ENCODE results near the gene SLC30A7.

DNA sequence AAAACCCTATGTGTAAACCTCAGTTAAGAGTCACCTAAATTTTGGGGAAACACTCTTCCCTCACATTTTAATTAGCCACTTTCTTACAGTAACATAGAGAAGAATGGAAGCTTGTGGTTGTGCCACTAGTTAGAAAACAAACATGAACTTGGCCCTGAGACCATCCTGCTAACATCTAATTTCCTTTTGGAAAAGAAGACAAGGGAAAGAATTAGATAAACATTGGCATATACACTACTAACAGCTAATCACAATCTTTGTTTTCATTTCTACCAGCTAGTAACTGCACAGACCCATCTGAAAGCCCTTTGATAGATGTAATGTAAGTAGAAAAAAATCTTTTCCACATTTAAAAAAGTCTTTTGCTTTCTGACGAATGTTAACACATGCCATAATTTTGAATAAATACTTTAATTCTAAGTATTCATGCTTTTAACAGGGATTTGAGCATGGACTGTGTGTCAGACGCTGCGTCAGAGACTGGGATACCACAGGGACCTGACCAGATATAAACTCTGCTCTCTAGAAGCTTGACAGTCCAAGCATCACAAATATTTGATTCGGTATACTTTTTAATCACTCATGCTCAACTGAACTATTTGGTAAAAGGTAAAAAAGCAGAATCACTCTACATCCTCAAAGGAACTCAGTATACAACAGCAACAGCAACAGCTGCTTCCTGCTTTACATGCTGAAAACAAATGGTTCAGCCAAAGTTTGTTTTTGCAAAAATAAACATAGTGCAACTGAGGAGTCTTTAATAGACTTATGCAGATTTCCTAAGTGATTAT lies 99.5 kb downstream of the SLC30A7 start:
- TF ChIP-seq POLR2AphosphoS5 (IDR thresholded peaks at IDR 0.05; ENCODE audit: low read depth, low read length) (no peak), TAF1 (IDR thresholded peaks at IDR 0.05; ENCODE audit: borderline replicate concordance, insufficient read depth, low read length) (no peak), SIN3A (IDR thresholded peaks at IDR 0.05; ENCODE audit: borderline replicate concordance, insufficient read depth, low read length) (no peak), FOXP2 (optimal IDR thresholded peaks at IDR 0.05; ENCODE audit: borderline replicate concordance, extremely low read depth, extremely low read length, insufficient read depth) (no peak)
- TF ChIP-seq, protein P1, sequence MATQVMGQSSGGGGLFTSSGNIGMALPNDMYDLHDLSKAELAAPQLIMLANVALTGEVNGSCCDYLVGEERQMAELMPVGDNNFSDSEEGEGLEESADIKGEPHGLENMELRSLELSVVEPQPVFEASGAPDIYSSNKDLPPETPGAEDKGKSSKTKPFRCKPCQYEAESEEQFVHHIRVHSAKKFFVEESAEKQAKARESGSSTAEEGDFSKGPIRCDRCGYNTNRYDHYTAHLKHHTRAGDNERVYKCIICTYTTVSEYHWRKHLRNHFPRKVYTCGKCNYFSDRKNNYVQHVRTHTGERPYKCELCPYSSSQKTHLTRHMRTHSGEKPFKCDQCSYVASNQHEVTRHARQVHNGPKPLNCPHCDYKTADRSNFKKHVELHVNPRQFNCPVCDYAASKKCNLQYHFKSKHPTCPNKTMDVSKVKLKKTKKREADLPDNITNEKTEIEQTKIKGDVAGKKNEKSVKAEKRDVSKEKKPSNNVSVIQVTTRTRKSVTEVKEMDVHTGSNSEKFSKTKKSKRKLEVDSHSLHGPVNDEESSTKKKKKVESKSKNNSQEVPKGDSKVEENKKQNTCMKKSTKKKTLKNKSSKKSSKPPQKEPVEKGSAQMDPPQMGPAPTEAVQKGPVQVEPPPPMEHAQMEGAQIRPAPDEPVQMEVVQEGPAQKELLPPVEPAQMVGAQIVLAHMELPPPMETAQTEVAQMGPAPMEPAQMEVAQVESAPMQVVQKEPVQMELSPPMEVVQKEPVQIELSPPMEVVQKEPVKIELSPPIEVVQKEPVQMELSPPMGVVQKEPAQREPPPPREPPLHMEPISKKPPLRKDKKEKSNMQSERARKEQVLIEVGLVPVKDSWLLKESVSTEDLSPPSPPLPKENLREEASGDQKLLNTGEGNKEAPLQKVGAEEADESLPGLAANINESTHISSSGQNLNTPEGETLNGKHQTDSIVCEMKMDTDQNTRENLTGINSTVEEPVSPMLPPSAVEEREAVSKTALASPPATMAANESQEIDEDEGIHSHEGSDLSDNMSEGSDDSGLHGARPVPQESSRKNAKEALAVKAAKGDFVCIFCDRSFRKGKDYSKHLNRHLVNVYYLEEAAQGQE (IDR thresholded peaks at IDR 0.05; ENCODE audit: insufficient read depth in 1 of 2, low read depth in 2 of 2, low read length in 2 of 2), result no peak

Data from PFSK-1 (cell line).